NCI-H446 treated with DMSO at 0.1 percent for 48 hours (cell line): ENCODE data around the gene NAALADL2.
"Not testable (repeated sequence)": the region's sequence is repeated elsewhere in the genome, so short reads cannot be mapped to it uniquely, and the experiment has no call there.

Experiments
- DNase-seq: peaks from one replicate; lab custom pipeline; 2025; lab: John Stamatoyannopoulos, UW

The NAALADL2 gene

GRCh38 chr3:175493301-175493700 lies 634.2 kb downstream of the NAALADL2 start:
- no peak for DNase-seq

- no peak for DNase-seq
These were observed 636.2 kb downstream of the NAALADL2 start for GRCh38 chr3:175495331-175495730.

- no peak for DNase-seq
These were observed 643.0 kb downstream of the NAALADL2 start for GRCh38 chr3:175502155-175502554.

GRCh38 chr3:175511219-175511785 lies 652.2 kb downstream of the NAALADL2 start:
- no peak for DNase-seq

GRCh38 chr3:175512700-175513099 lies 653.6 kb downstream of the NAALADL2 start:
- DNase-seq = no peak

GRCh38 chr3:175518459-175518858 lies 659.3 kb downstream of the NAALADL2 start:
- DNase-seq = no peak

- no peak for DNase-seq
These were observed 662.3 kb downstream of the NAALADL2 start for GRCh38 chr3:175521406-175521805.

- no peak for DNase-seq
These were observed 667.1 kb downstream of the NAALADL2 start for GRCh38 chr3:175526191-175526590.

- no peak for DNase-seq
These were observed 667.6 kb downstream of the NAALADL2 start for GRCh38 chr3:175526609-175527280.

GRCh38 chr3:175528693-175529092 lies 669.6 kb downstream of the NAALADL2 start:
- not testable (repeated sequence) for DNase-seq

GRCh38 chr3:175535351-175535750 lies 676.2 kb downstream of the NAALADL2 start:
- DNase-seq = no peak

GRCh38 chr3:175546115-175546514 lies 687.0 kb downstream of the NAALADL2 start:
- no peak for DNase-seq

- no peak for DNase-seq
These were observed 693.8 kb downstream of the NAALADL2 start for GRCh38 chr3:175552929-175553328.

GRCh38 chr3:175554801-175555200 lies 695.7 kb downstream of the NAALADL2 start:
- no peak for DNase-seq

GRCh38 chr3:175558261-175558660 lies 699.1 kb downstream of the NAALADL2 start:
- DNase-seq = no peak

GRCh38 chr3:175564363-175564762 lies 705.2 kb downstream of the NAALADL2 start:
- DNase-seq = no peak

GRCh38 chr3:175571096-175571495 lies 712.0 kb downstream of the NAALADL2 start:
- DNase-seq = no peak

GRCh38 chr3:175573226-175573625 lies 714.1 kb downstream of the NAALADL2 start:
- no peak for DNase-seq

GRCh38 chr3:175580318-175580717 lies 721.2 kb downstream of the NAALADL2 start:
- no peak for DNase-seq

GRCh38 chr3:175585898-175586297 lies 726.8 kb downstream of the NAALADL2 start:
- no peak for DNase-seq

GRCh38 chr3:175590745-175591144 lies 731.6 kb downstream of the NAALADL2 start:
- DNase-seq = no peak

GRCh38 chr3:175591375-175591774 lies 732.2 kb downstream of the NAALADL2 start:
- no peak for DNase-seq

GRCh38 chr3:175593331-175593730 lies 734.2 kb downstream of the NAALADL2 start:
- no peak for DNase-seq

- DNase-seq = no peak
These were observed 739.6 kb downstream of the NAALADL2 start for GRCh38 chr3:175598740-175599139.
